ENCODE measurements around the gene HMGCL.

The HMGCL gene

GRCh38 chr1:23776217-23776616 is 49.0 kb downstream of the HMGCL start:
- DNase-seq (ENCODE audit: low read depth in 2 of 2), result no peak

GRCh38 chr1:23774174-23774880 is 50.9 kb downstream of the HMGCL start:
- DNase-seq (ENCODE audit: low read depth in 2 of 2), result no peak

GRCh38 chr1:23772854-23773242 is 52.4 kb downstream of the HMGCL start:
- DNase-seq (ENCODE audit: low read depth in 2 of 2), result no peak

- peak; percentile 60 to 74 for DNase-seq (ENCODE audit: low read depth in 2 of 2)
Measured at GRCh38 chr1:23772049-23772853, 53.0 kb downstream of the HMGCL start.

- no peak for DNase-seq (ENCODE audit: low read depth in 2 of 2)
Measured at GRCh38 chr1:23768733-23769132, 56.5 kb downstream of the HMGCL start.

GRCh38 chr1:23763041-23763577 is 62.1 kb downstream of the HMGCL start:
- DNase-seq (ENCODE audit: low read depth in 2 of 2), result no peak

- no peak for DNase-seq (ENCODE audit: low read depth in 2 of 2)
Measured at GRCh38 chr1:23759277-23759676, 66.0 kb downstream of the HMGCL start.

- no peak for DNase-seq (ENCODE audit: low read depth in 2 of 2)
Measured at GRCh38 chr1:23757812-23758211, 67.4 kb downstream of the HMGCL start.

GRCh38 chr1:23756676-23757075 is 68.6 kb downstream of the HMGCL start:
- DNase-seq (ENCODE audit: low read depth in 2 of 2), result no peak

- DNase-seq (ENCODE audit: low read depth in 2 of 2), result no peak
Measured at GRCh38 chr1:23752909-23753308, 72.3 kb downstream of the HMGCL start.
